IMR-90 (cell line): ENCODE measurements around the gene TFAP2A. TPM values are rescaled to one million over a fixed set of nuclear protein-coding genes. Genes with fewer than 3 reads are reported as not detected.

Source experiments
- ATAC-seq: fragments of 200-7000 bp; cut with Tn5 transposase; 2 replicates; pipeline ENCODE4 v1.9.1; 2020; ENCODE audit warnings: low read depth, mild to moderate bottlenecking, moderate library complexity
- BruUV-seq: library from RNA; stranded (reverse); fragments of 400-500 nt; replicated peaks from 2 replicates; lab custom pipeline; 2021; lab: Mats Ljungman, UMichigan
- CTCF ChIA-PET: fragments of 300-600 bp; formaldehyde crosslinking; extraction: SDS; loops from one replicate; lab custom pipeline; 2021; ENCODE audit warnings: antibody characterized with exemption; lab: Yijun Ruan, JAX
- POLR2A ChIA-PET: fragments of 300-600 bp; sonication (Branson Sonifier 250); formaldehyde crosslinking; loops from one replicate; lab custom pipeline; 2022; ENCODE audit warnings: antibody characterized with exemption; ENCODE audit not compliant: unreplicated experiment; lab: Charles Lee
- DNase-seq: peaks from one replicate; pipeline ENCODE4 v3.0.0; 2013
- H2AFZ ChIP-seq: replicated peaks from 2 replicates; pipeline ENCODE3; 2013; ENCODE audit warnings: low read length, mild to moderate bottlenecking; ENCODE audit not compliant: poor library complexity
- H2AK5ac ChIP-seq: 2 replicates; pipeline ENCODE4 v1.6.1; 2013; ENCODE audit warnings: low read depth, low read length, inconsistent platforms
- H2AK9ac ChIP-seq: replicated peaks from 2 replicates; pipeline ENCODE3; 2013; ENCODE audit warnings: mild to moderate bottlenecking, low read depth, low read length, moderate library complexity; ENCODE audit not compliant: poor library complexity
- H2BK120ac ChIP-seq: 2 replicates; pipeline ENCODE4 v1.6.1; 2013; ENCODE audit warnings: low read depth, low read length, inconsistent platforms
- H2BK15ac ChIP-seq: 3 replicates; pipeline ENCODE4 v1.6.1; 2013; ENCODE audit warnings: low read depth, low read length, inconsistent platforms
- H2BK20ac ChIP-seq: 2 replicates; pipeline ENCODE4 v1.6.1; 2013; ENCODE audit warnings: low read depth, mild to moderate bottlenecking, inconsistent platforms, low read length, moderate library complexity
- H2BK5ac ChIP-seq: 2 replicates; pipeline ENCODE4 v1.6.1; 2013; ENCODE audit warnings: mild to moderate bottlenecking, low read depth, low read length, inconsistent platforms; ENCODE audit not compliant: poor library complexity, severe bottlenecking
- H3K14ac ChIP-seq: replicated peaks from 2 replicates; pipeline ENCODE4 v1.6.1; 2013; ENCODE audit warnings: low read depth, low read length, inconsistent platforms
- H3K18ac ChIP-seq: 2 replicates; pipeline ENCODE4 v1.6.1; 2013; ENCODE audit warnings: low read depth, low read length, control low read depth
- H3K23ac ChIP-seq: 2 replicates; pipeline ENCODE4 v1.6.1; 2013; ENCODE audit warnings: low read depth, low read length, inconsistent platforms
- H3K27ac ChIP-seq: 2 replicates; pipeline ENCODE4 v1.5.1; 2013; ENCODE audit warnings: mild to moderate bottlenecking, control low read depth, low read length; ENCODE audit not compliant: insufficient read depth
- H3K27me3 ChIP-seq: 2 replicates; pipeline ENCODE4 v1.6.1; 2013; ENCODE audit warnings: low read length; ENCODE audit not compliant: control insufficient read depth, insufficient read depth
- H3K36me3 ChIP-seq: 2 replicates; pipeline ENCODE4 v1.6.1; 2013; ENCODE audit warnings: low read length, mixed read lengths; ENCODE audit not compliant: control insufficient read depth, insufficient read depth
- H3K4ac ChIP-seq: 2 replicates; pipeline ENCODE4 v1.6.1; 2013; ENCODE audit warnings: low read depth, low read length, inconsistent platforms
- H3K4me1 ChIP-seq: 2 replicates; pipeline ENCODE4 v1.6.1; 2013; ENCODE audit warnings: low read length, mixed read lengths; ENCODE audit not compliant: control insufficient read depth, insufficient read depth
- H3K4me2 ChIP-seq: 2 replicates; pipeline ENCODE4 v1.6.1; 2013; ENCODE audit warnings: low read depth, mild to moderate bottlenecking, control low read depth, low read length, moderate library complexity
- H3K4me3 ChIP-seq: 2 replicates; pipeline ENCODE4 v1.5.1; 2013; ENCODE audit warnings: low read depth, mild to moderate bottlenecking, control low read depth, low read length, moderate library complexity; ENCODE audit not compliant: insufficient read depth
- H3K56ac ChIP-seq: 2 replicates; pipeline ENCODE4 v1.6.1; 2013; ENCODE audit warnings: low read length, inconsistent platforms; ENCODE audit not compliant: insufficient read depth; ENCODE audit errors: extremely low read depth
- H3K79me1 ChIP-seq, 2 experiments: 2 replicates each; pipeline ENCODE4 v1.6.1; 2013; ENCODE audit warnings: low read length in 2 of 2, inconsistent platforms in 1 of 2, low read depth in 1 of 2
- H3K9ac ChIP-seq: 2 replicates; pipeline ENCODE4 v1.6.1; 2013; ENCODE audit warnings: low read depth, low read length, control low read depth
- H3K9me1 ChIP-seq: 2 replicates; pipeline ENCODE4 v1.6.1; 2013; ENCODE audit warnings: low read length, inconsistent platforms; ENCODE audit not compliant: insufficient read depth
- H3K9me3 ChIP-seq: 2 replicates; pipeline ENCODE4 v1.6.1; 2013; ENCODE audit warnings: low read length; ENCODE audit not compliant: control insufficient read depth, insufficient read depth
- H4K20me1 ChIP-seq: 2 replicates; pipeline ENCODE4 v1.6.1; 2013; ENCODE audit warnings: low read length, inconsistent platforms; ENCODE audit not compliant: insufficient read depth
- H4K5ac ChIP-seq: 2 replicates; pipeline ENCODE4 v1.6.1; 2013; ENCODE audit warnings: mild to moderate bottlenecking, low read depth, low read length, control low read depth
- H4K8ac ChIP-seq, 2 experiments: 2 replicates each; pipeline ENCODE4 v1.6.1; 2013; ENCODE audit warnings: low read depth in 2 of 2, low read length in 2 of 2, control low read depth in 1 of 2, inconsistent platforms in 1 of 2
- H4K91ac ChIP-seq: 2 replicates; pipeline ENCODE4 v1.6.1; 2013; ENCODE audit warnings: low read depth, low read length, inconsistent platforms; ENCODE audit not compliant: insufficient read depth
- BHLHE40 ChIP-seq: fragments of 150-350 bp; IDR thresholded peaks from 2 replicates; pipeline ENCODE4 v1.6.1; 2016; ENCODE audit warnings: mild to moderate bottlenecking, low read depth, low read length
- CEBPB ChIP-seq: IDR thresholded peaks from 2 replicates; pipeline ENCODE4 v1.6.1; 2012; ENCODE audit warnings: low read depth, low read length, improper control_type of control experiment
- CHD1 ChIP-seq: IDR thresholded peaks from 2 replicates; pipeline ENCODE4 v1.6.1; 2012; ENCODE audit warnings: low read depth, low read length, improper control_type of control experiment
- MAZ ChIP-seq: IDR thresholded peaks from 2 replicates; pipeline ENCODE4 v1.6.1; 2012; ENCODE audit warnings: low read depth, mild to moderate bottlenecking, low read length, improper control_type of control experiment, moderate library complexity, borderline replicate concordance
- MXI1 ChIP-seq: IDR thresholded peaks from 2 replicates; pipeline ENCODE4 v1.6.1; 2012; ENCODE audit warnings: low read depth, mild to moderate bottlenecking, low read length, moderate library complexity, borderline replicate concordance
- RAD21 ChIP-seq: IDR thresholded peaks from 2 replicates; pipeline ENCODE4 v1.6.1; 2012; ENCODE audit warnings: low read length, improper control_type of control experiment
- RCOR1 ChIP-seq: IDR thresholded peaks from 2 replicates; pipeline ENCODE4 v1.6.1; 2012; ENCODE audit warnings: mild to moderate bottlenecking, low read length, improper control_type of control experiment; ENCODE audit not compliant: insufficient replicate concordance
- RFX5 ChIP-seq: IDR thresholded peaks from 2 replicates; pipeline ENCODE4 v1.8.0; 2012; ENCODE audit warnings: low read depth, mild to moderate bottlenecking, low read length, moderate library complexity
- SMC3 ChIP-seq: fragments of 150-350 bp; IDR thresholded peaks from 2 replicates; pipeline ENCODE4 v1.6.1; 2016; ENCODE audit warnings: low read depth, mild to moderate bottlenecking, antibody characterized with exemption, low read length, moderate library complexity
- WGBS, 2 experiments: methylation state at CpG; one replicate each; pipeline versions ENCODE4 v1.1.5 to v1.1.7; 2013; ENCODE audit warnings: missing lambda C conversion rate in 2 of 2; ENCODE audit not compliant: insufficient read length in 1 of 2; ENCODE audit errors: extremely low coverage in 2 of 2; 5-methylcytosine and 5-hydroxymethylcytosine counted together
- dilution Hi-C: fragments of 300-500 bp; cut with HindIII; formaldehyde crosslinking; loops from one replicate; pipeline ENCODE4 v1.14.3; 2018; ENCODE audit warnings: low sequenced_read_pairs; ENCODE audit not compliant: unreplicated experiment
- in situ Hi-C: fragments of 300-500 bp; cut with MboI; formaldehyde crosslinking; loops from 3 replicates; pipeline ENCODE4 v1.14.3; 2019; ENCODE audit warnings: low sequenced_read_pairs, inconsistent platforms, mixed read lengths
- intact Hi-C: fragments of 100-400 bp; cut with micrococcal nuclease; formaldehyde crosslinking; loops from 2 replicates; pipeline ENCODE4 v1.10.0; 2022
- polyA plus RNA-seq, 3 experiments: library from polyadenylated mRNA; depleted of rRNA; stranded (reverse); fragments of >200 nt; gene quantifications; 2 replicates each; pipeline ENCODE4 v1.2.3, GENCODE V29; 2012; ENCODE audit warnings: low replicate concordance in 1 of 3
- total RNA-seq: library from RNA; depleted of rRNA; stranded (reverse); fragments of >200 nt; gene quantifications from 2 replicates; pipeline ENCODE4 v1.2.3, GENCODE V29; 2012

The TFAP2A gene
- total and polyA plus RNA-seq, 2 of the 4 experiments (the other 2 are of a cell fraction): 0.72 to 7.1 TPM

DNA sequence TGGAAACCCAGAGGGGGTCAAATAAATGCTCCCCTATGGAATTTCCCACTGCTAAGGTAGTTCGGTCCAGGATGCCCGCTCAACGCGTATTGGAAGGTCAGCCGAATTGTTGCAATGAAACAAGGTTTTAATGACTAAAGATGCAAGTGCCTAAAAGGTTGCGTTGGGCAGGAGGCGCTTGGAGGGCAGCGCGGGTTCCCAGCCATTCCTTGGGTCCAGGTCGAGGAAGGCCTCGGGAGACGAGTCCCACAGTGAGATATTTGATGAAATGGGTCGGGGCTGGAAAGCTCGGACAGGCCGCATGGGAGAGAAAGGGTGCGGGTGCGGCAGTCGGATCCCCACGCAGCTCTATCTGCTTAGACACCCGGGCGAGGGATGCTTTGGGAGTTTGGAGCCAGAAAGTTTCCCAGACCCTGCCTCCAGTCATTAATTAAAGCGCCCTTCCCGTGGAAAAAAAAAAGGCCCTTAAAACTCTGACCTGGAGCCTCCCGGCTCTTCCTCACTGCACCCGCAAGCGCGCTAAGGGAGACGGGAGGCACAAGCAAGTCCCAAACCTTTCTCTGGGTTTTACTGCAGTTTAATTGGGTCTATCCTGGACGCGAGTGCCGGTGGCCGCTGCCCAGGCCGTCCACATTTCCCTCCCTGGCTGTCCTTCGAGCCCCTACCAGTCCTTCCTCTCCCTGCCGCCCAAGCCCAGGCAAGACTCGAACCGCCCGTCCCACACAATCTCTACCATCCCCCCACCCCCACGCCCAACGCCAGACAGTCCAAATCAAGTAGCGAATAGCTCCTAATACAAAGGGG lies 24.2 kb downstream of the TFAP2A start:
- no peak overlapping the region for H4K5ac ChIP-seq
- no peak overlapping the region for H4K91ac ChIP-seq
- H3K56ac ChIP-seq: no peak overlapping the region
- no peaks in the 10 kb centered on the region for H3K9me1 ChIP-seq
- no peak overlapping the region for H2BK5ac ChIP-seq
- DNase-seq (no peak), ATAC-seq (no peak)
- no peaks in the 10 kb centered on the region for H3K36me3 ChIP-seq
- H3K9me3 ChIP-seq: peaks cover 6% of the 10 kb centered on the region
- CTCF ChIA-PET: no interaction called here
- no peaks in the 10 kb centered on the region for H3K79me1 ChIP-seq
- no peak overlapping the region for H2AFZ ChIP-seq
- intact Hi-C loops (no loop called here), dilution Hi-C loops (no loop called here), in situ Hi-C loops (no loop called here)
- H2AK5ac ChIP-seq: no peak overlapping the region
- H3K4me1 ChIP-seq: no peaks in the 10 kb centered on the region
- H4K8ac ChIP-seq: no peak overlapping the region
- no peak overlapping the region for H3K23ac ChIP-seq
- POLR2A ChIA-PET: no interaction called here
- H3K18ac ChIP-seq: no peak overlapping the region
- BruUV-seq: no TSS peak
- 15% methylated on average over 8 of the region's 41 CpGs; no CpG with 5 or more reads in 1 of the 2 experiments for WGBS, 2 experiments
- no peak overlapping the region for H3K4me3 ChIP-seq
- no peak overlapping the region for H3K14ac ChIP-seq
- no peak overlapping the region for H2BK20ac ChIP-seq
- H3K9ac ChIP-seq: no peak overlapping the region
- peaks cover 80% of the 10 kb centered on the region for H3K27me3 ChIP-seq
- H2BK15ac ChIP-seq: no peak overlapping the region
- no peaks in the 10 kb centered on the region for H4K20me1 ChIP-seq
- H3K4ac ChIP-seq: no peak overlapping the region
- no peak overlapping the region for H3K4me2 ChIP-seq
- TF ChIP-seq SMC3: no peak
- TF ChIP-seq RFX5: no peak
- TF ChIP-seq BHLHE40: no peak
- TF ChIP-seq RAD21: no peak
- no peak for TF ChIP-seq MXI1
- TF ChIP-seq CEBPB: no peak
- no peak for TF ChIP-seq MAZ
- TF ChIP-seq RCOR1: no peak
- TF ChIP-seq CHD1: no peak
- H3K27ac ChIP-seq: no peak overlapping the region
- no peak overlapping the region for H2AK9ac ChIP-seq
- H2BK120ac ChIP-seq: no peak overlapping the region
